GM21786 (cell line): Measurements from ENCODE around the gene FAM193B.
"Not testable (repeated sequence)": the region's sequence is repeated elsewhere in the genome, so short reads cannot be mapped to it uniquely, and the experiment has no call there.

Experiments used
- ATAC-seq: cut with Tn5 transposase; IDR thresholded peaks from one replicate; pipeline ENCODE4 v1.9.1; 2021; ENCODE audit not compliant: unreplicated experiment

Gene FAM193B

GRCh38 chr5:177578316-177578715 is 24.0 kb upstream of the FAM193B start:
- ATAC-seq, result no peak

- ATAC-seq, result no peak
Measured at GRCh38 chr5:177576169-177576568, 21.8 kb upstream of the FAM193B start.

GRCh38 chr5:177575488-177575887 is 21.1 kb upstream of the FAM193B start:
- ATAC-seq, result no peak

GRCh38 chr5:177569894-177570293 is 15.5 kb upstream of the FAM193B start:
- no peak for ATAC-seq

GRCh38 chr5:177568326-177568725 is 14.0 kb upstream of the FAM193B start:
- ATAC-seq, result no peak

- no peak for ATAC-seq
Measured at GRCh38 chr5:177565046-177565445, 10.7 kb upstream of the FAM193B start.

GRCh38 chr5:177559446-177559941 is 5.1 kb upstream of the FAM193B start:
- not testable (repeated sequence) for ATAC-seq

- no peak for ATAC-seq
Measured at GRCh38 chr5:177557796-177558195, 3.4 kb upstream of the FAM193B start.

GRCh38 chr5:177557041-177557647 is 2.8 kb upstream of the FAM193B start:
- no peak for ATAC-seq

- ATAC-seq, result no peak
Measured at GRCh38 chr5:177555665-177556064, 1.3 kb upstream of the FAM193B start.

GRCh38 chr5:177555228-177555627 is 865 bp upstream of the FAM193B start:
- no peak for ATAC-seq

GRCh38 chr5:177553671-177554429 is 513 bp downstream of the FAM193B start:
- ATAC-seq, result peak; percentile 39

GRCh38 chr5:177552839-177553455 is 1.4 kb downstream of the FAM193B start:
- ATAC-seq, result no peak

- no peak for ATAC-seq
Measured at GRCh38 chr5:177550122-177550521, 4.2 kb downstream of the FAM193B start.

- no peak for ATAC-seq
Measured at GRCh38 chr5:177548495-177548894, 5.9 kb downstream of the FAM193B start.

- no peak for ATAC-seq
Measured at GRCh38 chr5:177547736-177548135, 6.6 kb downstream of the FAM193B start.

GRCh38 chr5:177546258-177546741 is 8.1 kb downstream of the FAM193B start:
- ATAC-seq, result no peak

GRCh38 chr5:177545487-177546257 is 8.7 kb downstream of the FAM193B start:
- ATAC-seq, result no peak

GRCh38 chr5:177542816-177543465 is 11.4 kb downstream of the FAM193B start:
- ATAC-seq, result no peak

GRCh38 chr5:177540438-177540837 is 13.9 kb downstream of the FAM193B start:
- no peak for ATAC-seq

- ATAC-seq, result no peak
Measured at GRCh38 chr5:177539411-177539810, 15.0 kb downstream of the FAM193B start.
